Trophoblast cell (in vitro differentiated cells and primary cell): Measurements from ENCODE around the gene GSTT2B.
"Not testable (repeated sequence)": the region's sequence is repeated elsewhere in the genome, so short reads cannot be mapped to it uniquely, and the experiment has no call there.

Experiments used
- DNase-seq, 2 donors: peaks; one replicate each; pipeline ENCODE4 v3.0.0-alpha.2; 2016
- H2AFZ ChIP-seq: 2 replicates; pipeline ENCODE4 v1.6.1; 2013; ENCODE audit warnings: low read length, moderate library complexity, mild to moderate bottlenecking; ENCODE audit not compliant: insufficient read depth, poor library complexity
- H2AK5ac ChIP-seq: 2 replicates; pipeline ENCODE4 v1.6.1; 2013; ENCODE audit warnings: mild to moderate bottlenecking, low read length
- H2BK120ac ChIP-seq: 2 replicates; pipeline ENCODE4 v1.6.1; 2013; ENCODE audit warnings: low read length, mild to moderate bottlenecking, moderate library complexity; ENCODE audit not compliant: insufficient read depth, poor library complexity
- H2BK12ac ChIP-seq: 2 replicates; pipeline ENCODE4 v1.6.1; 2013; ENCODE audit warnings: mild to moderate bottlenecking, low read length, moderate library complexity
- H2BK5ac ChIP-seq: 2 replicates; pipeline ENCODE4 v1.6.1; 2013; ENCODE audit warnings: low read length, low read depth, moderate library complexity, mild to moderate bottlenecking; ENCODE audit not compliant: poor library complexity
- H3K14ac ChIP-seq: 2 replicates; pipeline ENCODE4 v1.6.1; 2013; ENCODE audit warnings: mild to moderate bottlenecking, low read length
- H3K18ac ChIP-seq: 2 replicates; pipeline ENCODE4 v1.6.1; 2013; ENCODE audit warnings: mild to moderate bottlenecking, low read length
- H3K23ac ChIP-seq: 2 replicates; pipeline ENCODE4 v1.6.1; 2013; ENCODE audit warnings: low read length
- H3K27ac ChIP-seq: 2 replicates; pipeline ENCODE4 v1.5.1; 2013; ENCODE audit warnings: low read depth, mild to moderate bottlenecking, inconsistent platforms, low read length, moderate library complexity
- H3K27me3 ChIP-seq: 2 replicates; pipeline ENCODE4 v1.6.1; 2013; ENCODE audit warnings: inconsistent platforms, mild to moderate bottlenecking, low read length, moderate library complexity; ENCODE audit not compliant: insufficient read depth
- H3K36me3 ChIP-seq, 2 experiments: 1 replicate in 1 of 2; 2 replicates in 1 of 2; pipeline ENCODE4 v1.6.1; 2013; ENCODE audit warnings: low read length in 2 of 2, mild to moderate bottlenecking in 2 of 2, moderate library complexity in 1 of 2; ENCODE audit not compliant: insufficient read depth in 2 of 2, control insufficient read depth in 1 of 2
- H3K4ac ChIP-seq: 2 replicates; pipeline ENCODE4 v1.6.1; 2013; ENCODE audit warnings: low read depth, mild to moderate bottlenecking, low read length, moderate library complexity
- H3K4me1 ChIP-seq, 2 experiments: 1 replicate in 1 of 2; 2 replicates in 1 of 2; pipeline ENCODE4 v1.6.1; 2013; ENCODE audit warnings: low read length in 2 of 2, mild to moderate bottlenecking in 2 of 2, moderate library complexity in 1 of 2; ENCODE audit not compliant: insufficient read depth in 2 of 2, control insufficient read depth in 1 of 2
- H3K4me2 ChIP-seq: 2 replicates; pipeline ENCODE4 v1.6.1; 2013; ENCODE audit warnings: inconsistent platforms, mild to moderate bottlenecking, low read length, moderate library complexity
- H3K4me3 ChIP-seq: 2 replicates; pipeline ENCODE4 v1.5.1; 2013; ENCODE audit warnings: mild to moderate bottlenecking, low read depth, low read length, inconsistent platforms
- H3K79me1 ChIP-seq: one replicate; pipeline ENCODE4 v1.6.1; 2013; ENCODE audit warnings: low read length
- H3K79me2 ChIP-seq: 2 replicates; pipeline ENCODE4 v1.6.1; 2013; ENCODE audit warnings: low read length, mild to moderate bottlenecking; ENCODE audit not compliant: control insufficient read depth, insufficient read depth, poor library complexity
- H3K9ac ChIP-seq: 2 replicates; pipeline ENCODE4 v1.6.1; 2013; ENCODE audit warnings: mild to moderate bottlenecking, low read length
- H3K9me3 ChIP-seq: 2 replicates; pipeline ENCODE4 v1.6.1; 2013; ENCODE audit warnings: low read depth, mild to moderate bottlenecking, control low read depth, inconsistent platforms, low read length; ENCODE audit not compliant: insufficient read depth
- H4K12ac ChIP-seq: 2 replicates; pipeline ENCODE4 v1.6.1; 2013; ENCODE audit warnings: low read depth, mild to moderate bottlenecking, low read length, moderate library complexity
- H4K8ac ChIP-seq: 2 replicates; pipeline ENCODE4 v1.6.1; 2013; ENCODE audit warnings: low read depth, mild to moderate bottlenecking, low read length, moderate library complexity
- H4K91ac ChIP-seq: one replicate; pipeline ENCODE4 v1.6.1; 2013; ENCODE audit warnings: low read depth, mild to moderate bottlenecking, low read length, moderate library complexity
- WGBS: extraction: QIAGEN DNeasy Blood & Tissue Kit; methylation state at CpG from one replicate; pipeline ENCODE4 v1.1.7; 2013; ENCODE audit warnings: missing lambda C conversion rate; ENCODE audit not compliant: insufficient read length, insufficient coverage; ENCODE audit errors: extremely low coverage; 5-methylcytosine and 5-hydroxymethylcytosine counted together

GSTT2B gene

GRCh38 chr22:23974836-23975352 lies 13.9 kb upstream of the GSTT2B start:
- H4K12ac ChIP-seq, H2BK120ac ChIP-seq, H3K4me3 ChIP-seq, H3K4me2 ChIP-seq, H3K4ac ChIP-seq, H3K14ac ChIP-seq, H4K91ac ChIP-seq, H2AK5ac ChIP-seq, H3K4me1 ChIP-seq, H2AFZ ChIP-seq, H3K18ac ChIP-seq, H3K79me2 ChIP-seq, H3K9ac ChIP-seq, H3K27me3 ChIP-seq, H2BK12ac ChIP-seq, DNase-seq, H2BK5ac ChIP-seq, H3K79me1 ChIP-seq, H3K27ac ChIP-seq, H4K8ac ChIP-seq, H3K23ac ChIP-seq, H3K9me3 ChIP-seq: not testable (repeated sequence)
- peaks cover 15 to 20% of the 10 kb centered on the region in 2 experiments for H3K36me3 ChIP-seq
- no CpG with 5 or more reads among the region's 27 CpGs for WGBS

- not testable (repeated sequence) for H3K18ac ChIP-seq, H3K4me1 ChIP-seq, H3K79me2 ChIP-seq, H3K27ac ChIP-seq, H3K4me3 ChIP-seq, H3K9me3 ChIP-seq, H4K12ac ChIP-seq, H2BK12ac ChIP-seq, H2BK5ac ChIP-seq, H2BK120ac ChIP-seq, H3K23ac ChIP-seq, H3K27me3 ChIP-seq, H4K8ac ChIP-seq, H2AFZ ChIP-seq, H3K14ac ChIP-seq, H4K91ac ChIP-seq, H3K79me1 ChIP-seq, DNase-seq, H3K9ac ChIP-seq, H3K4ac ChIP-seq, H3K4me2 ChIP-seq, H2AK5ac ChIP-seq
- no CpG with 5 or more reads among the region's 29 CpGs for WGBS
- H3K36me3 ChIP-seq, result peaks cover 20 to 25% of the 10 kb centered on the region in 2 experiments
Observed at GRCh38 chr22:23974345-23974744, 13.3 kb upstream of the GSTT2B start, which contains the start of gene DDT. Gene DDT, minus strand, starts transcription at chr22:23974441. Its CDS starts 27 bp downstream, at chr22:23974414.

GRCh38 chr22:23971927-23972326 lies 10.9 kb upstream of the GSTT2B start:
- H3K36me3 ChIP-seq, result peaks cover 23 to 29% of the 10 kb centered on the region in 2 experiments
- not testable (repeated sequence) for H3K4me3 ChIP-seq, H2AFZ ChIP-seq, DNase-seq, H3K79me2 ChIP-seq, H3K27ac ChIP-seq, H2BK5ac ChIP-seq, H3K23ac ChIP-seq, H4K91ac ChIP-seq, H3K4me2 ChIP-seq, H3K14ac ChIP-seq, H3K4me1 ChIP-seq, H2BK12ac ChIP-seq, H3K79me1 ChIP-seq, H3K4ac ChIP-seq, H3K9ac ChIP-seq, H2AK5ac ChIP-seq, H3K18ac ChIP-seq, H3K9me3 ChIP-seq, H2BK120ac ChIP-seq, H4K12ac ChIP-seq, H3K27me3 ChIP-seq, H4K8ac ChIP-seq
- no CpG with 5 or more reads among the region's 3 CpGs for WGBS

- no peak for DNase-seq
- Histone ChIP-seq H3K4ac (no peak overlapping the region), H4K8ac (no peak overlapping the region), H2AK5ac (no peak overlapping the region), H4K12ac (no peak overlapping the region), H3K14ac (no peak overlapping the region), H2BK12ac (no peak overlapping the region), H2BK120ac (no peak overlapping the region), H3K4me1 (no peaks in the 10 kb centered on the region), H3K79me1 (no peaks in the 10 kb centered on the region), H3K36me3 (peaks cover 23 to 29% of the 10 kb centered on the region in 2 experiments), H3K27me3 (no peaks in the 10 kb centered on the region), H3K23ac (no peak overlapping the region), H3K18ac (no peak overlapping the region), H2AFZ (no peak overlapping the region), H3K9me3 (no peaks in the 10 kb centered on the region), H3K9ac (no peak overlapping the region), H3K4me3 (no peak overlapping the region), H3K4me2 (no peak overlapping the region), H3K27ac (no peak overlapping the region), H4K91ac (no peak overlapping the region), H2BK5ac (no peak overlapping the region), H3K79me2 (no peaks in the 10 kb centered on the region)
- WGBS, result no CpG with 5 or more reads among the region's 6 CpGs
Observed at GRCh38 chr22:23970816-23971486, 10.0 kb upstream of the GSTT2B start.
